A549 (cell line): ENCODE results near the gene SETD9.

Experiments
- BHLHE40 ChIP-seq: IDR thresholded peaks from 2 replicates; pipeline ENCODE4 v1.6.1; 2012; ENCODE audit warnings: low read depth, low read length, inconsistent platforms
- CHD2 ChIP-seq: fragments of 150-350 bp; IDR thresholded peaks from 2 replicates; pipeline ENCODE4 v1.6.1; 2014; ENCODE audit warnings: low read length; ENCODE audit not compliant: partially characterized antibody
- CHD4 ChIP-seq: fragments of 200-600 bp; sonication (generic); IDR thresholded peaks from 2 replicates; pipeline ENCODE4 v1.6.1; 2016; ENCODE audit warnings: antibody characterized with exemption, mild to moderate bottlenecking, borderline replicate concordance
- EHMT2 ChIP-seq: fragments of 200-600 bp; sonication (generic); IDR thresholded peaks from 2 replicates; pipeline ENCODE4 v1.6.1; 2016; ENCODE audit warnings: antibody characterized with exemption, low read depth, mild to moderate bottlenecking, moderate library complexity
- EP300 ChIP-seq, 2 experiments: fragments of >200 bp; sonication (Bioruptor Twin); formaldehyde crosslinking; IDR thresholded peaks; 2 replicates in 1 of 2; 3 replicates in 1 of 2; pipeline ENCODE4 v1.6.1; 2016 to 2017
- JUN ChIP-seq, 2 experiments: fragments of >200 bp; sonication (Bioruptor Twin); formaldehyde crosslinking; IDR thresholded peaks; 2 replicates in 1 of 2; 3 replicates in 1 of 2; pipeline ENCODE4 v1.6.1; 2016 to 2017
- NPAS2 ChIP-seq: fragments of 250-450 bp; sonication (Bioruptor Pico); IDR thresholded peaks from 2 replicates; pipeline ENCODE4 v1.8.0; 2022; ENCODE audit warnings: mild to moderate bottlenecking, moderate library complexity, borderline replicate concordance
- POLR2AphosphoS2 ChIP-seq: conservative IDR thresholded peaks from 2 replicates; pipeline ENCODE4 v1.6.1; 2012; ENCODE audit warnings: low read length, improper control_type of control experiment, inconsistent platforms
- RFX5 ChIP-seq: fragments of 450-650 bp; IDR thresholded peaks from 2 replicates; pipeline ENCODE4 v1.7.1; 2014; ENCODE audit warnings: antibody characterized with exemption, mild to moderate bottlenecking, moderate library complexity
- SMC3 ChIP-seq: fragments of >200 bp; sonication (Bioruptor Twin); formaldehyde crosslinking; IDR thresholded peaks from 3 replicates; pipeline ENCODE4 v1.6.1; 2018; ENCODE audit warnings: inconsistent platforms
- ZFP36 ChIP-seq: fragments of 450-650 bp; IDR thresholded peaks from 2 replicates; pipeline ENCODE4 v1.6.1; 2014; ENCODE audit warnings: borderline replicate concordance; ENCODE audit not compliant: partially characterized antibody
- TF ChIP-seq, protein P1 (sequence below): fragments of >200 bp; sonication (Bioruptor Twin); formaldehyde crosslinking; IDR thresholded peaks from 3 replicates; pipeline ENCODE4 v1.5.1; 2016

DNA sequence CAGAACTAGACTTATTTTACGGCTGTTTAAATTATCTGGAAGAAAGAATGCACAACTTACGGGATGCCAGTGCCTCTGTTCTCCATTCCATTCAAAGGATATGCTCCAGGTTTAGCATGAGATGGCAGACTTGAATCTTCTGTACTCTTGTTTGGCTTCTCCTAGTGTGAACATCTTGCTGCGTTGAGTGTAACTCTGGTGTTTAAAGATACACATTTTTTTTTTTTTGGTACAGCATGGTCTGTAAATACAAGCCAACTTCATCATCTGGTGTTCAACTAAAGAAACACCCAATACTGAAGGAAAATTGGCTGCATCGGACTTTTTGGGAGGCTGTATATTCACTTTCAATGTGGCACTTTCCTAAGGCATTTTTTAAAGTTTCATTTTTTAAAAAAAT, 49.9 kb downstream of the SETD9 start:
- TF ChIP-seq, protein P1, sequence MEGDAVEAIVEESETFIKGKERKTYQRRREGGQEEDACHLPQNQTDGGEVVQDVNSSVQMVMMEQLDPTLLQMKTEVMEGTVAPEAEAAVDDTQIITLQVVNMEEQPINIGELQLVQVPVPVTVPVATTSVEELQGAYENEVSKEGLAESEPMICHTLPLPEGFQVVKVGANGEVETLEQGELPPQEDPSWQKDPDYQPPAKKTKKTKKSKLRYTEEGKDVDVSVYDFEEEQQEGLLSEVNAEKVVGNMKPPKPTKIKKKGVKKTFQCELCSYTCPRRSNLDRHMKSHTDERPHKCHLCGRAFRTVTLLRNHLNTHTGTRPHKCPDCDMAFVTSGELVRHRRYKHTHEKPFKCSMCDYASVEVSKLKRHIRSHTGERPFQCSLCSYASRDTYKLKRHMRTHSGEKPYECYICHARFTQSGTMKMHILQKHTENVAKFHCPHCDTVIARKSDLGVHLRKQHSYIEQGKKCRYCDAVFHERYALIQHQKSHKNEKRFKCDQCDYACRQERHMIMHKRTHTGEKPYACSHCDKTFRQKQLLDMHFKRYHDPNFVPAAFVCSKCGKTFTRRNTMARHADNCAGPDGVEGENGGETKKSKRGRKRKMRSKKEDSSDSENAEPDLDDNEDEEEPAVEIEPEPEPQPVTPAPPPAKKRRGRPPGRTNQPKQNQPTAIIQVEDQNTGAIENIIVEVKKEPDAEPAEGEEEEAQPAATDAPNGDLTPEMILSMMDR = no peak
- TF ChIP-seq RFX5 (no peak), POLR2AphosphoS2 (no peak), JUN (IDR thresholded peaks at IDR 0.05) (no peak), CHD2 (no peak), ZFP36 (no peak), SMC3 (no peak), NPAS2 (CRISPR knock-in tag) (no peak), CHD4 (no peak), EHMT2 (no peak), BHLHE40 (no peak), EP300 (IDR thresholded peaks at IDR 0.05) (no peak)
